Lower lobe of right lung (tissue), 2 donors: ENCODE measurements around the gene KIF6. TPM values are rescaled to one million over a fixed set of nuclear protein-coding genes. Genes with fewer than 3 reads are reported as not detected.

Experiments
- ATAC-seq, 2 donors: fragments of 200-7000 bp; cut with Tn5 transposase; one replicate each; pipeline ENCODE4 v1.9.1; 2020 to 2022; ENCODE audit warnings: mild to moderate bottlenecking in 2 of 2, moderate library complexity in 2 of 2
- DNase-seq: peaks from one replicate; pipeline ENCODE4 v3.0.0-alpha.2; 2020
- H3K27ac ChIP-seq: fragments of 200-600 bp; one replicate; pipeline ENCODE4 v1.8.0; 2022
- H3K27me3 ChIP-seq: fragments of 200-600 bp; one replicate; pipeline ENCODE4 v1.8.0; 2022; ENCODE audit warnings: low read depth
- H3K36me3 ChIP-seq: fragments of 200-600 bp; one replicate; pipeline ENCODE4 v1.8.0; 2022; ENCODE audit warnings: mild to moderate bottlenecking
- H3K4me1 ChIP-seq: fragments of 200-600 bp; one replicate; pipeline ENCODE4 v1.8.0; 2022
- H3K4me3 ChIP-seq: fragments of 200-600 bp; one replicate; pipeline ENCODE4 v1.8.0; 2022; ENCODE audit warnings: mild to moderate bottlenecking
- H3K9me3 ChIP-seq: fragments of 200-600 bp; one replicate; pipeline ENCODE4 v1.8.0; 2022
- CTCF ChIP-seq: fragments of 200-600 bp; IDR thresholded peaks from one replicate; pipeline ENCODE4 v1.8.0; 2022; ENCODE audit warnings: antibody characterized with exemption, mild to moderate bottlenecking
- intact Hi-C: fragments of 100-400 bp; cut with DNase I; formaldehyde crosslinking; loops from one replicate; pipeline ENCODE4 v1.11.0; 2022
- total RNA-seq: library from RNA; stranded (reverse); fragmentation: NEBNext Ultra II Directional; extraction: Animal tissue kit (Norgen Biotek cat#: 25700); gene quantifications from one replicate; pipeline ENCODE4 v1.2.1, GENCODE V29; 2021
- donor health status: DM: no; HTN: yes; CAD: no; lungs with severe emphysema.

The KIF6 gene
- total RNA-seq, 1 donor from 2014 or later, result 2.5 TPM

GRCh38 chr6:39428816-39429215 is 296.4 kb downstream of the KIF6 start:
- H3K4me1 ChIP-seq, result peaks cover 11% of the 10 kb centered on the region
- H3K4me3 ChIP-seq, result no peak overlapping the region
- DNase-seq, result no peak
- H3K36me3 ChIP-seq, result no peaks in the 10 kb centered on the region
- intact Hi-C loops, result no loop called here
- H3K27me3 ChIP-seq, result no peaks in the 10 kb centered on the region
- no peaks in the 10 kb centered on the region for H3K9me3 ChIP-seq
- no peak overlapping the region for H3K27ac ChIP-seq
- no peak for ATAC-seq
- TF ChIP-seq CTCF, result no peak

GRCh38 chr6:39428152-39428551 is 297.1 kb downstream of the KIF6 start:
- Histone ChIP-seq H3K4me3 (no peak overlapping the region), H3K4me1 (peaks cover 11% of the 10 kb centered on the region), H3K36me3 (no peaks in the 10 kb centered on the region), H3K9me3 (no peaks in the 10 kb centered on the region), H3K27me3 (no peaks in the 10 kb centered on the region), H3K27ac (no peak overlapping the region)
- DNase-seq (no peak), ATAC-seq (no peak)
- TF ChIP-seq CTCF, result no peak
- intact Hi-C loops, result no loop called here

GRCh38 chr6:39426073-39426456 is 299.1 kb downstream of the KIF6 start:
- no peak for DNase-seq

GRCh38 chr6:39425346-39426072 is 299.7 kb downstream of the KIF6 start:
- peak overlapping the region; percentile 48 for H3K27ac ChIP-seq
- DNase-seq, result no peak
- no peaks in the 10 kb centered on the region for H3K36me3 ChIP-seq
- no peak for TF ChIP-seq CTCF
- no peaks in the 10 kb centered on the region for H3K27me3 ChIP-seq
- intact Hi-C loops, result no loop called here
- ATAC-seq, result no peak
- H3K9me3 ChIP-seq, result no peaks in the 10 kb centered on the region
- no peak overlapping the region for H3K4me3 ChIP-seq
- H3K4me1 ChIP-seq, result no peaks in the 10 kb centered on the region

More at GRCh38 chr6:39426073-39426456, 299.1 kb downstream of the KIF6 start:
- Histone ChIP-seq H3K9me3 (no peaks in the 10 kb centered on the region), H3K4me3 (no peak overlapping the region), H3K36me3 (no peaks in the 10 kb centered on the region), H3K27me3 (no peaks in the 10 kb centered on the region), H3K27ac (peak overlapping the region; percentile 48), H3K4me1 (peaks cover 5% of the 10 kb centered on the region)
- TF ChIP-seq CTCF, result no peak
- intact Hi-C loops, result no loop called here
- peak; percentile 38 to 46 for ATAC-seq

- no peak overlapping the region for H3K4me3 ChIP-seq
- TF ChIP-seq CTCF, result no peak
- H3K9me3 ChIP-seq, result no peaks in the 10 kb centered on the region
- ATAC-seq, result no peak
- intact Hi-C loops, result no loop called here
- no peak overlapping the region for H3K27ac ChIP-seq
- H3K4me1 ChIP-seq, result no peaks in the 10 kb centered on the region
- DNase-seq, result no peak
- H3K36me3 ChIP-seq, result no peaks in the 10 kb centered on the region
- no peaks in the 10 kb centered on the region for H3K27me3 ChIP-seq
Observed at GRCh38 chr6:39424831-39425230, 300.4 kb downstream of the KIF6 start.
